ENCODE results near the gene CDC5L.

- TF ChIP-seq SP1 (IDR thresholded peaks at IDR 0.05): no peak
- no peak for TF ChIP-seq FOXK2 (IDR thresholded peaks at IDR 0.05)
- TF ChIP-seq SUZ12 (IDR thresholded peaks at IDR 0.05): no peak
Observed at GRCh38 chr6:44367681-44368080, 19.8 kb upstream of the CDC5L start.

Measured in HEK293T (cell line).